GM19467 (cell line): ENCODE data around the gene PEX7.
"Not testable (repeated sequence)": the region's sequence is repeated elsewhere in the genome, so short reads cannot be mapped to it uniquely, and the experiment has no call there.

Experiments used
- ATAC-seq: cut with Tn5 transposase; IDR thresholded peaks from one replicate; pipeline ENCODE4 v1.9.1; 2021; ENCODE audit warnings: mild to moderate bottlenecking, moderate library complexity; ENCODE audit not compliant: unreplicated experiment

The PEX7 gene

GRCh38 chr6:136893187-136893586, 70.8 kb downstream of the PEX7 start:
- ATAC-seq = no peak

DNA sequence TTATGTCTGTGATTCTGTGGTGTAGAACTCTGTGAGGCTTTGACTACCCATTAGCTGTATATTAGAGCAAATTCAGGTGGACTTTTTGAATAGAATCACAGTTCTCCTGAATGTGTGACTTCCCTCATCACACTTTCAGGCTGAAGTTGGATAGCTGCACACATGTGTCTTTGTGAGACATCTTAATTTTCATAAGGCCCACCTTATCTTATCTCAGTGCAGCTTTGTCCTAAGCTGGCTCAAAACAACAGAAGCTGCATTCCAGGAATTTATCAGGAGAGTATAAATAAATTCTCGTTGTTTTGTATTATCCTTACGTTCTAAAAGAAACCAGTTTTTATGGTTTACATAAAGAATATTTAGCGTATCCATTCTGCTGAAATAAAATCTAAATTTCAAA, 73.5 kb downstream of the PEX7 start:
- no peak for ATAC-seq

- ATAC-seq = no peak
Measured at GRCh38 chr6:136897071-136897470, 74.7 kb downstream of the PEX7 start.

DNA sequence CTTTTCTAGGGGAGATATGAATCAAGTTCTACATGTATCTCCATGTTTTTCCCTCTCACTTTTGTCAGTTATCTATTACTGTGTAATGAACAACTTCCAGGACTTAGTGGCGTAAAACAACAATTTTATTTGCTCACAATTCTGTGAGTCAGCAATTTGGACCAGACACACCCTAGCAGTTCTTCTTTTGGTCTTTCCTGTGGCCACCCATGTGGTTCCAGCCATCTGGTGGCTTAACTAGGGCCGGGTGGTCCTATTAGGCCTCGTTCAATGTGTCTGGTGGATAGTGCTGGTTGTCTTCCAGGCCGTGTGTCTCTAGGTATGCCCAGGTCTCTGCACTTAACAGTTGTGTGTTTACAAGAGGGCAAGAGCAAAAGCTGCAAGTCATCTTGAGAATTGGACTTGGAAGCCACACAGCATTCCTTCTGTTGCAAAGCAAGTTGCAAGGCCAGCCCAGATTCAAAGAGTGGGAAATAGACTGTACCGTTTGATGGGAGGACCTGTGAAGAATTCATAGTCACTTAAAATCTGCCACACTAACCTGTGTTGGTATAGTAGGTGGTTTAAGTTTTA, 78.9 kb downstream of the PEX7 start:
- no peak for ATAC-seq

- not testable (repeated sequence) for ATAC-seq
Measured at GRCh38 chr6:136904477-136904876, 82.1 kb downstream of the PEX7 start.

- ATAC-seq = no peak
Measured at GRCh38 chr6:136914947-136915346, 92.6 kb downstream of the PEX7 start.

DNA sequence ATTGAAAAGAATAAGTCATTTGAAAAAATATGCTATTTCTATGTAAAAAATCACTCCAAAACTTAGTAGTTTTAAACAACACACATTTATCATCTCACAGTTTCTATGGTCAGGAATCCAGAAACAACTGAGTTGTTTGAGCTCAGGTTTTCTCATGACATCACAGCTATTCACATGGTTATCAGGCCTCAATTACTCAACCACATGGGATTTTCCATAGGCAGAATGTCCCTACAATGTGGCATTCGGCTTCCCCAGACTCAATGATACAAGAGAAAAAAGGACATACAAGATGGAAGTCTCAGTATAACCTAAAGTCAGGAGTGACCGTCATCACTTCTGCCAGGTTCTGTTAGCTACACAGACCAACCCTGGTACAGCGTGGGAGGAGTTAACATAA, 96.3 kb downstream of the PEX7 start:
- no peak for ATAC-seq

DNA sequence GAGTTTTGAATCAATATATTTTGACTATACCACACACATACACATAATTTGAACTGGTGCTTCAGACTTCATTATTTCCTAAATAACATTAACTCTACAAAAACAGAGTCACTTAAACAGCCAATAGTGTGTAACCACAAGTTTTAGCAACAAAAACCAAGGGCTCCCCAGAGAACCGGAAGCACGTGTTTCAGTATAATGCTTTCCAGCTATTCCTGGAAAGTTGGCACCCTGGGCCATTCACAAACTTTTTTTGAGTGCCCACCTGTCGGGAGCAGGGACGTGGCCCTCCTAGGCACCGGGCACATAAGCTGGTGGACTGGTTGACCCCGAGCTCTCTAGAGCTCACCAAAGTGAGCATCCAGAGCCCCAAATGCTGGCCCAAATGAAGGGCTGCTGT, 97.8 kb downstream of the PEX7 start:
- ATAC-seq = no peak

DNA sequence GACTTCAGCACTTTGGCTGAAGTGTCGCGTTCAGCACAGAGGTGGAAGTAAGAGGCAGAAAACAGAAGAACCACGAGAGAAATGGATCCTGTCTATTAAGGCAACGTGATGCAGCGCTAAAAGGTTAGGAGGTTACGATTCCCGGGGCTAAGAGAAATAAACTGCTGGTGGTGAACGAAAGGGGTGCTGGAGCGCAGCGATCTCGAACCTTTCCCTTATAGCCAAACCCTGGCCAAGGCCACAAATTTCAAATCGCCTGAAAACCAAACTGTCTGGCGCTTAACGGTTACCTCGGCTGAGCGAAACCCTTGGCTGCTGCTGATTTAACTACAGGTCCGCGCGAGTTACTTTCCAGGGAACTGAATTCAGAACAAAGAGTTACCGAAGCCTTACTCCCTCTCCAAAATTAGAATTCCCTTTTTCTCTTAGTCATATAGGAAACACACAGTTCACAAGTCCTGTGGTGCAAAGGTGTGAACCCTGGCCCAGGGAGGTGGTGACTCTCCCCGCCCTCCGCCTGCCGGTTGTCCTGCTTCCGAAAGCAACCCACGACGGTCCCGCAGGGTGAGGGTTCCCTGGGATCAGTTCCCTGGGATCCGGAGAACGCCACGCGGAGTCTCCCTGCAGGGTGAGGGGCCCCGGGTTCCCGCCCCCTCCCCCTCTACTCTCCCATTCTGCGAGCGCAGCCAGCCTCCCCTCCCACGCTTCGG, 98.4 kb downstream of the PEX7 start:
- ATAC-seq = no peak

- ATAC-seq = no peak
Measured at GRCh38 chr6:136921381-136921935, 99.1 kb downstream of the PEX7 start.

DNA sequence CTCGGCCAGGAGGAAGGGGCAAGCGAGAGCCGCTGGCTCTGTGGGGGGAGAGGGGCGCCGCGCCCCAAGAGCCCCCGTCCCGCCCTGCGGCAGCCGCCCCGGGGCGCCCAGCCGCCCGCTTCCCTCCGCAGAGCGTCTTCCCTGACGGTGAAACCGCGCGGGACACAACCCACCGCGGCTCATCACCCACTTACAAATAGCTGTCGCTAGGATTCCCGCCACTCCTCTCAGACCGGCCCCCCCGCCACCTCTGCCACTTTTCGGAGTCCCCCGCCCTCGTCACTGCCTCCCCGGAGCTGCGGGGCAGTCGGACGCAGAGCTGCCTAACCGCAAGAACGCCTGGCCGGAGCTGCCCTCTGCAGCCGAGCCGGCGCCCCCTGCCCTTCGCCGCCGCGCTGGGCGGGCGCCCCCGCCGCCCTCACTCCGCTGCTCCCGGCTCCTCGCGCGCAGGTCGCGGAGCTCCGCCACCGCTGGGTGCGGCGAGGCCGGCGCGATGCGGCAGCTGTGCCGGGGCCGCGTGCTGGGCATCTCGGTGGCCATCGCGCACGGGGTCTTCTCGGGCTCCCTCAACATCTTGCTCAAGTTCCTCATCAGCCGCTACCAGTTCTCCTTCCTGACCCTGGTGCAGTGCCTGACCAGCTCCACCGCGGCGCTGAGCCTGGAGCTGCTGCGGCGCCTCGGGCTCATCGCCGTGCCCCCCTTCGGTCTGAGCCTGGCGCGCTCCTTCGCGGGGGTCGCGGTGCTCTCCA, 99.7 kb downstream of the PEX7 start, which contains the start of gene SLC35D3:
Gene SLC35D3, plus strand, starts transcription at position 366 of the 749 bp plus-strand sequence. Its CDS starts 128 bp downstream, at position 494.
- no peak for ATAC-seq

GRCh38 chr6:136922685-136923006, 100.3 kb downstream of the PEX7 start:
- no peak for ATAC-seq

- no peak for ATAC-seq
Measured at GRCh38 chr6:136923116-136923953, 100.9 kb downstream of the PEX7 start.

GRCh38 chr6:136923954-136924673, 101.7 kb downstream of the PEX7 start:
- no peak for ATAC-seq

DNA sequence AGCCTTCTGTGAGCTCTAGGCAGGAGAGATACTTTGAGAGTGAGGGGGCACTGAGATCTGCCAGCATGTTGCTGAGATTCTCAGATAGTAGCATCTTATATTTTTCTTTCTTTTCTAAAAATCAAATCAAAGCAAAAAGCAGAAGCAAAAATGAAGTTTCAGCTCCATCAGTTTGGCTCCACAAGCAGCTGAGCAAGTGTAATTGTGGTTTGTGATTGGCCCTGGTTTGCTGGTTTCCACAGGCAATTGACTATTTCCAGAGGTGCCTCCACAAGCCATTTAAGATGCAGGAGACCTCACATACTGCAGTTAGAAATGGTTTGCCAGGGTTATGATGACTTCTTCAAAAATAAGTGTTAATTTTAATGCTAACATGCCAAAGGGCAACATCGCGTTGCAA, 104.0 kb downstream of the PEX7 start:
- ATAC-seq = no peak

- no peak for ATAC-seq
Measured at GRCh38 chr6:136927292-136927691, 104.9 kb downstream of the PEX7 start.

- no peak for ATAC-seq
Measured at GRCh38 chr6:136930528-136930927, 108.1 kb downstream of the PEX7 start.

DNA sequence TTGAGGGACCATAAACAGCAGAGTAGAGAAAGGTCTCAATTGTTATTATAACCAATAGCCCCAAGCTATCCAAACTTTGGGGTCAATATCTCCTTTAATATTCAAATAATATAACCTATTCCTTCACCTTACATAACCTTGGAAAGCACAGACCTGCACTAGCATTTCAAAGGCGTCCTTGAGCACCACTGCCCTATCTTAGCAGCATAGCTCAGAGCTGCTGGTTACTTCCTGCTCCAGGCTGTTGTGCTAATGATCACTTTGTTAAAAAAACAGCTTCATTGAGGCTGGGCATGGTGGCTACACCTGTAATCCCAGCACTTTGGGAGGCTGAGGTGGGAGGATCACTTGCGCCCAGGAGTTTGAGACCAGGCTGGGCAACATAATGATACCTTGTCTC, 110.2 kb downstream of the PEX7 start:
- no peak for ATAC-seq

GRCh38 chr6:136945072-136945471, 122.7 kb downstream of the PEX7 start:
- no peak for ATAC-seq

DNA sequence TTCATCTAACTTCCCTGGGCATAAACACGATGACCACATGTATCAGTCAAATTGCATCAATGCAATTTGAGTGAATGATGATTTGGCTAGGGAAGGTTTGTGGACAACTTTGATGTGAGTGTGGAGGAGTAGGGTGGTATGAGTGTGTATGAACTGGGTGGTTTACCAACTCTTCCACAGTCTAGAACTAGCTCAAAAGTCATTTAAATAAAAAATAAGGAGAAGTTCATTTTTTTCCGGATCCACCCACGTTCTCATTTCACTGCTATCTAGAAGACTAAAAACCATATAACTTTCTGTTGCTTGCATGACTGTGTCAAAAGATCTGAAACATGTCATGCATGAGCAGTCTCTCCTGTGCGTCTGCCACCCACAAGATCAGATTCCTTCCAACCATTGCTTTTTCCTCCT, 123.3 kb downstream of the PEX7 start:
- no peak for ATAC-seq
